ENCODE measurements around the gene TMIGD3. TPM values are rescaled to one million over a fixed set of nuclear protein-coding genes. Genes with fewer than 3 reads are reported as not detected.

The TMIGD3 gene
- total RNA-seq, 2 donors from 2014 or later: 1.0 TPM; not detected in 1

DNA sequence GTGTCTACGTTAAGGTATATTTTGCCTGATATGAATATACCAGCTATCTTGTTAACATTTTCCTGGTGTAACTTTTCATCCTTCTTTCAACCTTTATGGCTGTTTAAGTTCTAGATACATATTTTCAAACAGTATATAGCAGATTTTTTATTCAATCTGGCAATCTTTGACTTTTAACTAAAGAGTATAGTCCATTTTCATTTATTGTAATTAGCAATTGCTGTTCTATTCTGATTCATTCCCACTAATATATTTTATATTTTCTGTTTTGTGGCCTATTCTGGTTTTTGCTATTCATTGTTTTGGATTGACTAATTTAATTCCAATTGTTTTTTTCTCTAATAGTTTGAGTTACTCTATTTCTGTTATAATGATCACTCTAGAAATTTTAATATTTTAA is 37.0 kb downstream of the TMIGD3 start:
- Histone ChIP-seq H3K4me3 (no peak overlapping the region), H3K27ac (no peak overlapping the region), H3K36me3 (replicated peaks in 1 of 2; ENCODE audit: insufficient read depth in 1 of 2, low read depth in 2 of 2) (no peaks in the 10 kb centered on the region), H3K4me1 (peaks cover 28% of the 10 kb centered on the region), H3K27me3 (no peaks in the 10 kb centered on the region), H3K9me3 (no peaks in the 10 kb centered on the region)
- TF ChIP-seq, protein P1, sequence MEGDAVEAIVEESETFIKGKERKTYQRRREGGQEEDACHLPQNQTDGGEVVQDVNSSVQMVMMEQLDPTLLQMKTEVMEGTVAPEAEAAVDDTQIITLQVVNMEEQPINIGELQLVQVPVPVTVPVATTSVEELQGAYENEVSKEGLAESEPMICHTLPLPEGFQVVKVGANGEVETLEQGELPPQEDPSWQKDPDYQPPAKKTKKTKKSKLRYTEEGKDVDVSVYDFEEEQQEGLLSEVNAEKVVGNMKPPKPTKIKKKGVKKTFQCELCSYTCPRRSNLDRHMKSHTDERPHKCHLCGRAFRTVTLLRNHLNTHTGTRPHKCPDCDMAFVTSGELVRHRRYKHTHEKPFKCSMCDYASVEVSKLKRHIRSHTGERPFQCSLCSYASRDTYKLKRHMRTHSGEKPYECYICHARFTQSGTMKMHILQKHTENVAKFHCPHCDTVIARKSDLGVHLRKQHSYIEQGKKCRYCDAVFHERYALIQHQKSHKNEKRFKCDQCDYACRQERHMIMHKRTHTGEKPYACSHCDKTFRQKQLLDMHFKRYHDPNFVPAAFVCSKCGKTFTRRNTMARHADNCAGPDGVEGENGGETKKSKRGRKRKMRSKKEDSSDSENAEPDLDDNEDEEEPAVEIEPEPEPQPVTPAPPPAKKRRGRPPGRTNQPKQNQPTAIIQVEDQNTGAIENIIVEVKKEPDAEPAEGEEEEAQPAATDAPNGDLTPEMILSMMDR (IDR thresholded peaks at IDR 0.05): no peak
- TF ChIP-seq POLR2A (IDR thresholded peaks at IDR 0.05): no peak
- intact Hi-C loops (cut with DNase I): no loop called here
- DNase-seq: no peak
- 0% methylated on average over 1 of the region's 1 CpG for WGBS, 2 donors
- no peak for ATAC-seq

DNA sequence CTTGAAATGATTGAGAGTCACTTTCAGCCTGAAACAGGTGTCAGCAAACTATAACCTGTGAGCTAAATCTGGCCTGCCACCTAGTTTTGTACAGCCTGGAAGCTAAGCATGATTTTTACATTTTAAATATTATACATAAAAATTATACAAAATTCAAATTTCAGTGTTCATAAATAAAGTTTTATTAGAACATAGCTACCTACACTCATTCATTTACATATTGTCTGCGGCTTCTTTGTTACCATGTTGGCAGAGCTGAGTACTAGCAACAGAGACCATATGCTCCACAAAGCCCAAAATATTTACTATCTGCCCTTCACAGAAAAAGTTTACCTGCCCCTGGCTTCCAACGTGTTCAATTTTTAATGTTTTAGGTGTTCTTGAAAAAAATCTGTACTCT is 37.7 kb downstream of the TMIGD3 start:
- Histone ChIP-seq H3K4me3 (no peak overlapping the region), H3K4me1 (peaks cover 28% of the 10 kb centered on the region), H3K27ac (no peak overlapping the region), H3K27me3 (no peaks in the 10 kb centered on the region), H3K9me3 (no peaks in the 10 kb centered on the region), H3K36me3 (replicated peaks in 1 of 2; ENCODE audit: insufficient read depth in 1 of 2, low read depth in 2 of 2) (peaks cover 0 to 5% of the 10 kb centered on the region in 2 donors)
- intact Hi-C loops (cut with DNase I): no loop called here
- ATAC-seq: no peak
- 95 to 97% methylated on average over 2 of the region's 2 CpGs for WGBS, 2 donors
- no peak for TF ChIP-seq POLR2A (IDR thresholded peaks at IDR 0.05)
- TF ChIP-seq, protein P1 (IDR thresholded peaks at IDR 0.05): no peak
- no peak for DNase-seq

GRCh38 chr1:111463029-111463683 is 40.3 kb downstream of the TMIGD3 start:
- TF ChIP-seq, protein P1 (IDR thresholded peaks at IDR 0.05): no peak
- no peak for TF ChIP-seq POLR2A (IDR thresholded peaks at IDR 0.05)
- 32 to 36% methylated on average over 4 of the region's 4 CpGs for WGBS, 2 donors
- ATAC-seq (peak; percentile 45), DNase-seq (peak; percentile 42 to 77 (median 63))
- no peaks in the 10 kb centered on the region for H3K9me3 ChIP-seq
- no peaks in the 10 kb centered on the region for H3K27me3 ChIP-seq
- peaks cover 27% of the 10 kb centered on the region for H3K4me1 ChIP-seq
- peak overlapping the region; percentile 1 to 65 (median 22) for H3K27ac ChIP-seq
- H3K36me3 ChIP-seq (replicated peaks in 1 of 2; ENCODE audit: insufficient read depth in 1 of 2, low read depth in 2 of 2): peaks cover 0 to 17% of the 10 kb centered on the region in 2 donors
- no peak overlapping the region for H3K4me3 ChIP-seq
- intact Hi-C loops (cut with DNase I): no loop called here

GRCh38 chr1:111462370-111463028 is 40.9 kb downstream of the TMIGD3 start:
- WGBS, 2 donors: 41 to 56% methylated on average over 4 of the region's 4 CpGs
- Histone ChIP-seq H3K27ac (peak overlapping the region in 2 of 4 donors; percentile 1 to 65), H3K9me3 (no peaks in the 10 kb centered on the region), H3K36me3 (replicated peaks in 1 of 2; ENCODE audit: insufficient read depth in 1 of 2, low read depth in 2 of 2) (peaks cover 0 to 23% of the 10 kb centered on the region in 2 donors), H3K4me3 (no peak overlapping the region), H3K4me1 (peaks cover 21% of the 10 kb centered on the region), H3K27me3 (no peaks in the 10 kb centered on the region)
- intact Hi-C loops (cut with DNase I): no loop called here
- DNase-seq (no peak), ATAC-seq (no peak)
- no peak for TF ChIP-seq POLR2A (IDR thresholded peaks at IDR 0.05)
- TF ChIP-seq, protein P1 (IDR thresholded peaks at IDR 0.05): no peak
